Stimulated activated CD8-positive, alpha-beta memory T cell treated with anti-CD3 and anti-CD28 coated beads, Interleukin-7, amount 100 ng/mL, for 1 hour (primary cell): ENCODE data around the gene CTNNBL1.
A peak's percentile ranks its signal among the peaks of the same experiment; 100 is the strongest.

Experiments
- DNase-seq, 2 donors: peaks; one replicate each; pipeline ENCODE4 v3.0.0-alpha.2; 2020; ENCODE audit warnings: low read depth in 2 of 2

Gene CTNNBL1

GRCh38 chr20:37899105-37900045 lies 205.5 kb downstream of the CTNNBL1 start:
- no peak for DNase-seq

- no peak for DNase-seq
Observed at GRCh38 chr20:37901240-37901639, 207.4 kb downstream of the CTNNBL1 start.

GRCh38 chr20:37901654-37902503 lies 208.0 kb downstream of the CTNNBL1 start:
- DNase-seq: no peak

GRCh38 chr20:37902504-37903313 lies 208.9 kb downstream of the CTNNBL1 start, which contains the start of gene VSTM2L:
VSTM2L (plus strand) TSS chr20:37903127; CDS start chr20:37903351, 224 bp downstream.
- DNase-seq: no peak

GRCh38 chr20:37903317-37904007 lies 209.6 kb downstream of the CTNNBL1 start:
- DNase-seq: no peak

- DNase-seq: no peak
Observed at GRCh38 chr20:37904008-37904642, 210.3 kb downstream of the CTNNBL1 start.

GRCh38 chr20:37904845-37905373 lies 211.1 kb downstream of the CTNNBL1 start:
- no peak for DNase-seq

- DNase-seq: no peak
Observed at GRCh38 chr20:37905671-37906613, 212.1 kb downstream of the CTNNBL1 start.

- no peak for DNase-seq
Observed at GRCh38 chr20:37907330-37907676, 213.5 kb downstream of the CTNNBL1 start.

- DNase-seq: no peak
Observed at GRCh38 chr20:37907677-37908401, 214.0 kb downstream of the CTNNBL1 start.

GRCh38 chr20:37911261-37911660 lies 217.4 kb downstream of the CTNNBL1 start:
- no peak for DNase-seq

- no peak for DNase-seq
Observed at GRCh38 chr20:37911838-37912281, 218.0 kb downstream of the CTNNBL1 start.

GRCh38 chr20:37912874-37913273 lies 219.0 kb downstream of the CTNNBL1 start:
- DNase-seq: no peak

GRCh38 chr20:37913567-37914366 lies 219.9 kb downstream of the CTNNBL1 start:
- no peak for DNase-seq

- DNase-seq: no peak
Observed at GRCh38 chr20:37914367-37914671, 220.5 kb downstream of the CTNNBL1 start.

- DNase-seq: peak in 1 of 2 donors; percentile 5
Observed at GRCh38 chr20:37914672-37915433, 221.0 kb downstream of the CTNNBL1 start.

GRCh38 chr20:37915434-37915787 lies 221.6 kb downstream of the CTNNBL1 start:
- no peak for DNase-seq
